Colonic mucosa (tissue), 4 donors: ENCODE results near the gene ATP2A3. TPM values are rescaled to one million over a fixed set of nuclear protein-coding genes. Genes with fewer than 3 reads are reported as not detected.

Experiments used
- DNase-seq: peaks from one replicate; pipeline ENCODE4 v3.0.0-alpha.2; 2020
- H3K27ac ChIP-seq: fragments of 200-600 bp; one replicate; pipeline ENCODE4 v1.8.0; 2021
- H3K27me3 ChIP-seq: fragments of 200-600 bp; one replicate; pipeline ENCODE4 v1.8.0; 2021
- H3K36me3 ChIP-seq: fragments of 200-600 bp; one replicate; pipeline ENCODE4 v1.8.0; 2021
- H3K4me1 ChIP-seq: fragments of 200-600 bp; one replicate; pipeline ENCODE4 v1.8.0; 2021; ENCODE audit warnings: mild to moderate bottlenecking
- H3K4me3 ChIP-seq: fragments of 200-600 bp; one replicate; pipeline ENCODE4 v1.8.0; 2021
- H3K9ac ChIP-seq, 2 donors: one replicate each; pipeline ENCODE4 v1.7.0; 2013; ENCODE audit warnings: control low read depth in 2 of 2, low read depth in 2 of 2, low read length in 2 of 2
- H3K9me3 ChIP-seq: fragments of 200-600 bp; one replicate; pipeline ENCODE4 v1.8.0; 2021
- intact Hi-C: fragments of 100-400 bp; cut with DNase I; formaldehyde crosslinking; loops from one replicate; pipeline ENCODE4 v1.14.1; 2022
- total RNA-seq, 2 donors: library from RNA; stranded (reverse); fragmentation: NEBNext Ultra II Directional in 1 of 2; extraction: Animal tissue kit (Norgen Biotek cat#: 25700) in 1 of 2; gene quantifications; one replicate each; pipeline ENCODE4 v1.2.1, GENCODE V29; 2021
- TF ChIP-seq, protein P1 (sequence below): fragments of 200-600 bp; IDR thresholded peaks from one replicate; pipeline ENCODE4 v1.8.0; 2022; ENCODE audit warnings: antibody characterized with exemption, mild to moderate bottlenecking
- donor health status: healthy.
- donor health status: DM: no; HTN: no; CAD: no.
- donor health status: DM: no; HTN: no; CAD: no.

Gene ATP2A3
- total RNA-seq, 2 donors from 2014 or later: 197 to 308 TPM

DNA sequence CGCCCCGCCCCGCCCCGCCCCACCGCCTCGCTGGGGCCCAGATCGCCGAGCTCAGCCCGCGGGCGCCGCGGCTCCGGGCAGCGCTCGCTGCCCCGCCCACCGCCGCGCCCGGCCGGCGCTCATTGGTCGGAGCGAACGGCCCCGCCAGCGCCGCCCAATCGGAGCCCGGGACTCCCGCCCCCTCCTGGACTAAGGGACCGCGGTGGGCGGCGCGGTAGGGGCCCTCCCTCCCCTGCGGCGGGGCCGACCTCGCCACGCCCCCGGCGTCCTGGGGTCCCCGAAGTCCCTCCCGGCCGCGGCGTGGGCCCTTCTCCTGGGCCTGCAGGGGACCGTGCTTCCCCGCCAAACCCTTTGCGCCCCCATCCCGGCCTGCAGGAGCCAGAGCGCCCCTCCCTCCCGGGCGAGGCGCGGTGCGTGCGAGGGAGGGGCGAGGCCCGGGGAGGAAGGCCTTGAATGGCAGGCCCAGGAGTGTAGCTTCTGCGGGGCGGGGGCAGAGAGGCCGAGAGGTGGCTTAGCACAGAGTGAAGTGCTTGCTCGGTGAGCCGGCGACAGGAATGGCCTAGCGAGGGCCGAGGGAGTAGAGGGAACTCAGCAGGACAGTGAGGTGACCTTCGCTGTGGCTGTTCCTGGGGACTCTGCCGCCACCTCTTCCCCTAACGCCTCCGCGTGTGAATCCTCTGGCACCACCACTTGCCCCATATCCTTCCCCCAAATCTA lies 71.1 kb downstream of the ATP2A3 start, which contains the start of gene CAMKK1:
Gene CAMKK1, minus strand, starts transcription at position 51 of the 717 bp plus-strand sequence. CDS start 7,366 bp downstream, outside the sequence.
- intact Hi-C loops: no loop called here
- Histone ChIP-seq H3K9ac (peak within 1 kb of the TSS; percentile 72 to 88), H3K4me1 (peaks cover 34% of the 10 kb centered on the region)

DNA sequence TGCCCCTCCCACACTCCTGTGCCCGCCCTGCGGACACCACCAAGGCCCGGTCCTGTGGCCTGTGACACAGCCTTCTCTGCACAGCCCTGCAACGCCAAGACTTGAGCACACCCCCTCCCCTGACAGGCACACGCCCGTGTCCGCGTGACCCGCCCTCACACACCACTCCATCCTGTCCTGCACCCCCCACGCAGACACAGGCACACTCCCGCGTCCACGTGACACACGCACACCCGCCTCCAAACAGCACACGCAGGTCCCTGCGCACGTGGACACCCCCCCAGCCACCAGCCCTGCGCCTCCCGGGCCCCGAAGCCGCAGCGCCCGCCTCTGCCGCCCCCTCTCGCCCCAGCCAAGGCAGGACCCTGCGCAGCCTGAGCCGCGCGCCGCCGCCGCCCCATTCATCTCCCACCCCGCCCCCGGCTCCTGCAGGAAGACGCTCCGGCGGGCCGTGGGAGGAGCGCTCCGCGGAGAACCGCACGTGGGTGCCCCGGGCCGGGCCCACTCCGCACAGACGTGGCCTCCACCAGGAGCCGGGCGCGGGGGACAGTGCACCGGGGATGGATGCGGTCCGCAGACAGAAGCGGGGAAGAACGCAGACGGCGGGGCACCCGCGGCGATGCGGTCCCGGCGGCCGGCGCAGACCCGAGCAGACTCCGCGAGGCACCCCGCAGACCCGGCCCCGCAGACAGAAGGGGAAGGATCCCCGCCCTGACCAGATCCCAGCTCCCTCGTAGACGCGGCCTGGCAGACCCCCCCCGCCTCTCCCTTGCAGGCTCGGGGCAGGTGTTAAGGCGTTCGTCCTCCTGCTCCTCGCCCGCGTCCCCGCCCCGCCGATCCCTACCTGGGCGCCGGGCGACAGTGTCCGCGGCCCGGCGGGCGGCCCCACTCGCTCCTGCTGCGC lies 71.9 kb downstream of the ATP2A3 start:
- Histone ChIP-seq H3K27me3 (no peaks in the 10 kb centered on the region), H3K27ac (peak overlapping the region; percentile 66), H3K9ac (peak overlapping the region; percentile 59 to 61), H3K36me3 (no peaks in the 10 kb centered on the region), H3K4me3 (peak overlapping the region; percentile 85), H3K9me3 (no peaks in the 10 kb centered on the region), H3K4me1 (peaks cover 37% of the 10 kb centered on the region)
- peak; percentile 81 for DNase-seq
- intact Hi-C loops: no loop called here
- TF ChIP-seq, protein P1, sequence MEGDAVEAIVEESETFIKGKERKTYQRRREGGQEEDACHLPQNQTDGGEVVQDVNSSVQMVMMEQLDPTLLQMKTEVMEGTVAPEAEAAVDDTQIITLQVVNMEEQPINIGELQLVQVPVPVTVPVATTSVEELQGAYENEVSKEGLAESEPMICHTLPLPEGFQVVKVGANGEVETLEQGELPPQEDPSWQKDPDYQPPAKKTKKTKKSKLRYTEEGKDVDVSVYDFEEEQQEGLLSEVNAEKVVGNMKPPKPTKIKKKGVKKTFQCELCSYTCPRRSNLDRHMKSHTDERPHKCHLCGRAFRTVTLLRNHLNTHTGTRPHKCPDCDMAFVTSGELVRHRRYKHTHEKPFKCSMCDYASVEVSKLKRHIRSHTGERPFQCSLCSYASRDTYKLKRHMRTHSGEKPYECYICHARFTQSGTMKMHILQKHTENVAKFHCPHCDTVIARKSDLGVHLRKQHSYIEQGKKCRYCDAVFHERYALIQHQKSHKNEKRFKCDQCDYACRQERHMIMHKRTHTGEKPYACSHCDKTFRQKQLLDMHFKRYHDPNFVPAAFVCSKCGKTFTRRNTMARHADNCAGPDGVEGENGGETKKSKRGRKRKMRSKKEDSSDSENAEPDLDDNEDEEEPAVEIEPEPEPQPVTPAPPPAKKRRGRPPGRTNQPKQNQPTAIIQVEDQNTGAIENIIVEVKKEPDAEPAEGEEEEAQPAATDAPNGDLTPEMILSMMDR: no peak

More for the DNA sequence above, 71.1 kb downstream of the ATP2A3 start, which contains the start of gene CAMKK1:
- peak within 1 kb of the TSS; percentile 91 for H3K27ac ChIP-seq
- H3K27me3 ChIP-seq: no peaks in the 10 kb centered on the region
- H3K9me3 ChIP-seq: no peaks in the 10 kb centered on the region
- TF ChIP-seq, protein P1: no peak
- H3K4me3 ChIP-seq: peak within 1 kb of the TSS; percentile 85
- no peaks in the 10 kb centered on the region for H3K36me3 ChIP-seq
- peak; percentile 92 for DNase-seq

DNA sequence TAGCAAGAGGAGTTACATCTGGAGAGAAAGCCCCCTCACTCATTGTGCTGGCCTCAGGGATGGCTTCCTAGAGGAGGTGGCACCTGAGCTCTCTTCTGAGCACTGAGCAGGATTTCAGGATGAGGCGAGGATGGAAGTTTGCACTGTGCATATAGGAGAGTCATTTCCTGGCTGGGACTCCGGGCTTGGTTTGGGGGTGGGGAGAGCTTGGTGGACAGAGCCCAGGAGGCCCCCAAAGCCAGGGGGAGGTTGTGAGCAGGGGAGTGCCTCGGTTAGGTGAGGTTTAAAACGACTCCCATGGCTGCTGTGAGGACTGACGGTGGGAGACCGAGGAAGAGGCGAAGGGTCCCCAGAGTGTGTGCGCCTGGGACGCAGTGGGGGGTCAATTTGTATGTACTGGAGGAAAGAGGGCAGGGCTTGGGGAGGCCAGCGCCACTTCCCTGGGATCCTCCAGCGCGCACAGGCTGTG lies 72.6 kb downstream of the ATP2A3 start:
- Histone ChIP-seq H3K4me1 (peaks cover 37% of the 10 kb centered on the region), H3K27ac (no peak overlapping the region), H3K4me3 (peak overlapping the region; percentile 85), H3K36me3 (no peaks in the 10 kb centered on the region), H3K9me3 (no peaks in the 10 kb centered on the region), H3K9ac (peak overlapping the region; percentile 32 to 59), H3K27me3 (no peaks in the 10 kb centered on the region)
- TF ChIP-seq, protein P1: no peak
- intact Hi-C loops: no loop called here
- no peak for DNase-seq

DNA sequence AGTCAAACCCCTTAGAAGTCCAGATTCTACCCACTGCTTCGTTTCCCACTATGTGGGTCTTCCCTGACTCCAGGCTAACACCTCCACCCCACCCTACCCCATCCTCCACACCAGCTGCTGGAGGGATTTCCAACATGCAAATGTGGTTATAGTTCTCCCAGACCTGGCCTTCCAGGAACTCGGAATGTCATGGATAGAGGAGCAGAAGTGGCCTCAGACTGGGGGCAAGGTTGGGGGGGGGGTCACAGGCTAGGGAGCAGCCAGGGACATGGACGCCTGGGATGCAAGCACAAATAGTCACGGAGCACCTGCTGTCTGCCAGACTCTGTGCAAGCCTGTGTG lies 73.4 kb downstream of the ATP2A3 start:
- H3K9me3 ChIP-seq: no peaks in the 10 kb centered on the region
- no peak overlapping the region for H3K9ac ChIP-seq
- TF ChIP-seq, protein P1: no peak
- no peak overlapping the region for H3K4me3 ChIP-seq
- peaks cover 33% of the 10 kb centered on the region for H3K4me1 ChIP-seq
- no peak overlapping the region for H3K27ac ChIP-seq
- no peak for DNase-seq
- H3K27me3 ChIP-seq: no peaks in the 10 kb centered on the region
- H3K36me3 ChIP-seq: no peaks in the 10 kb centered on the region
- intact Hi-C loops: no loop called here

DNA sequence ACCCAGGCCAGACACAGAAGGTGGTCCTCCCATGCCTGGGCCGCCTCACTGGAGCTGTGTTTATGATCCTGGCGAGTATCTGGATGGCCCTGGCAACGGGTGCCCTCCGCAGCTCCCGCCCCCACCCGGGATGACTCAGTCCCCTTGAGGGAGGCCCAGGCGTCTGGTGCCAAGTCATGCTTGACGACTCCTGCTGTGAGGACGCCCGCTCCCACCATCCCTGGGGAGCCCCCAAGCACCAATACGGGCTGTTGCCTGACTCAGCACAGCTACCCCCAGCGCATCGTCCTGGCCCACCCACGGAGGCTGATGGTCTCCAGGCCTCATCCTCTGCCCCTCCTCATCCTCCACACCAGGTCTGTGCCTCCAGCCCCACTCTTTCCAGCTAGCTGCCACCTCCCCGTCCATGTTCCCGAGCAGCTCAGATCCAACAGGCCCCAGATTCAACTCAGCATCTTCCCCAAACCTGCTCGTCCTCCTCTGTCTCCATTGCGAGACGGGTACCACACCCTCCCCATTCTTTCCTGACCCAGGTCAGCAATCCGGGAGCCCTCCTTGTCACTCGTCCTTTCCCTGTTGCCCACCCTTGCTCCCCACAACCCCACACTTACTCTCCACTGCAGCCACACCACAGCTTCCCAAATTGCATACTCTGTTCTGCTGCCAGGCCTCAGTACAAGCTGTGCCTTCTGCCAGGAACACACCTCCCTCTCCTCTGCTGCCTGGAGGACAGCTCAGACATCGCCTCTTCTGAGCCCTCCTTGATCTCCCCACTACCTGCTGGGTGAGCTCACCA lies 74.0 kb downstream of the ATP2A3 start:
- Histone ChIP-seq H3K9me3 (no peaks in the 10 kb centered on the region), H3K4me3 (no peak overlapping the region), H3K9ac (no peak overlapping the region), H3K4me1 (peaks cover 27% of the 10 kb centered on the region), H3K27ac (peak overlapping the region; percentile 12), H3K27me3 (no peaks in the 10 kb centered on the region), H3K36me3 (no peaks in the 10 kb centered on the region)
- DNase-seq: peak; percentile 72
- TF ChIP-seq, protein P1: no peak
- intact Hi-C loops: no loop called here
